Gastroesophageal sphincter (tissue), 4 donors: ENCODE data around the gene SSC5D. TPM values are rescaled to one million over a fixed set of nuclear protein-coding genes. Genes with fewer than 3 reads are reported as not detected.

Experiments
- ATAC-seq: fragments of 150-250 bp; one replicate; pipeline ENCODE4 v1.9.1; 2016; ENCODE audit warnings: mild to moderate bottlenecking, moderate library complexity
- H3K27ac ChIP-seq, 4 donors: fragments of 200-600 bp; sonication (generic) in 3 of 4; 1 replicate in 3 of 4; 2 replicates in 1 of 4; pipeline ENCODE4 v1.5.1; 2016 to 2019
- H3K27me3 ChIP-seq: fragments of 200-600 bp; sonication (generic); one replicate; pipeline ENCODE4 v1.5.1; 2019
- H3K36me3 ChIP-seq, 2 donors: fragments of 200-600 bp; sonication (generic); one replicate each; pipeline ENCODE4 v1.5.1; 2019; ENCODE audit warnings: control low read depth in 1 of 2
- H3K4me1 ChIP-seq, 3 donors: fragments of 200-600 bp; sonication (generic); 1 replicate in 2 of 3; 2 replicates in 1 of 3; pipeline ENCODE4 v1.5.1; 2016 to 2019; ENCODE audit warnings: control low read depth in 2 of 3
- H3K4me3 ChIP-seq, 2 donors: fragments of 200-600 bp; sonication (generic); one replicate each; pipeline ENCODE4 v1.5.1; 2019; ENCODE audit warnings: mild to moderate bottlenecking in 1 of 2, moderate library complexity in 1 of 2
- H3K9me3 ChIP-seq, 3 donors: fragments of 200-600 bp; sonication (generic); one replicate each; pipeline ENCODE4 v1.5.1; 2017 to 2019; ENCODE audit warnings: control low read depth in 2 of 3
- CTCF ChIP-seq, 4 experiments: fragments of 200-600 bp in 2 of 4; fragments of 450-650 bp in 2 of 4; sonication (generic) in 1 of 4; IDR thresholded peaks; one replicate each; pipeline ENCODE4 v1.5.1; 2017 to 2019; ENCODE audit warnings: antibody characterized with exemption in 4 of 4, mild to moderate bottlenecking in 2 of 4, moderate library complexity in 2 of 4
- EP300 ChIP-seq: sonication (generic); formaldehyde crosslinking; IDR thresholded peaks from one replicate; pipeline ENCODE4 v1.6.1; 2017; ENCODE audit warnings: antibody characterized with exemption, mild to moderate bottlenecking
- POLR2A ChIP-seq, 2 donors: fragments of 450-650 bp; IDR thresholded peaks; one replicate each; pipeline ENCODE4 v1.6.1; 2017; ENCODE audit warnings: antibody characterized with exemption in 2 of 2, mild to moderate bottlenecking in 2 of 2, moderate library complexity in 1 of 2
- POLR2AphosphoS5 ChIP-seq: sonication (generic); formaldehyde crosslinking; IDR thresholded peaks from one replicate; pipeline ENCODE4 v1.6.1; 2017; ENCODE audit warnings: antibody characterized with exemption
- WGBS, 2 donors: methylation state at CpG; one replicate each; pipeline ENCODE4 v1.1.5; 2018; ENCODE audit warnings: low coverage in 1 of 2; 5-methylcytosine and 5-hydroxymethylcytosine counted together
- total RNA-seq, 4 donors: library from RNA; depleted of rRNA; stranded (reverse); fragments of >200 nt; gene quantifications; one replicate each; pipeline ENCODE4 v1.1.0, GENCODE V29; 2016

Gene SSC5D
- total RNA-seq, 4 donors from 2014 or later = 6.3 to 39.2 (median 23.5) TPM

- no peak for ATAC-seq
- Histone ChIP-seq H3K4me3 (no peak overlapping the region), H3K27ac (no peak overlapping the region), H3K4me1 (peaks cover 0 to 16% (median 0%) of the 10 kb centered on the region in 3 donors), H3K27me3 (peaks cover 42% of the 10 kb centered on the region), H3K36me3 (no peaks in the 10 kb centered on the region), H3K9me3 (no peaks in the 10 kb centered on the region)
- no peak for TF ChIP-seq EP300
- TF ChIP-seq POLR2A (IDR thresholded peaks at IDR 0.05) = no peak
- TF ChIP-seq POLR2AphosphoS5 = no peak
- TF ChIP-seq CTCF (IDR thresholded peaks at IDR 0.05) = no peak
- WGBS, 2 donors = no CpG with 5 or more reads among the region's 19 CpGs
Measured at GRCh38 chr19:55541091-55541490, 52.9 kb downstream of the SSC5D start.

GRCh38 chr19:55542292-55542855, 54.1 kb downstream of the SSC5D start:
- TF ChIP-seq POLR2AphosphoS5 = no peak
- no peak for TF ChIP-seq CTCF (IDR thresholded peaks at IDR 0.05)
- TF ChIP-seq POLR2A (IDR thresholded peaks at IDR 0.05) = no peak
- TF ChIP-seq EP300 = no peak
- no peaks in the 10 kb centered on the region for H3K9me3 ChIP-seq
- no peak overlapping the region for H3K4me3 ChIP-seq
- H3K4me1 ChIP-seq = peaks cover 0 to 29% (median 0%) of the 10 kb centered on the region in 3 donors
- H3K27me3 ChIP-seq = peaks cover 45% of the 10 kb centered on the region
- H3K36me3 ChIP-seq = no peaks in the 10 kb centered on the region
- WGBS, 2 donors = 76 to 80% methylated on average over 6 to 7 of the region's 7 CpGs
- no peak overlapping the region for H3K27ac ChIP-seq
- ATAC-seq = no peak

- Histone ChIP-seq H3K4me3 (no peak overlapping the region), H3K27ac (no peak overlapping the region), H3K4me1 (peaks cover 0 to 34% (median 0%) of the 10 kb centered on the region in 3 donors), H3K9me3 (no peaks in the 10 kb centered on the region), H3K36me3 (no peaks in the 10 kb centered on the region), H3K27me3 (peaks cover 56% of the 10 kb centered on the region)
- ATAC-seq = no peak
- TF ChIP-seq CTCF (IDR thresholded peaks at IDR 0.05) (no peak), EP300 (no peak), POLR2AphosphoS5 (no peak), POLR2A (IDR thresholded peaks at IDR 0.05) (no peak)
- WGBS, 2 donors = 77 to 89% methylated on average over 3 of the region's 5 CpGs
Measured at GRCh38 chr19:55543567-55543966, 55.3 kb downstream of the SSC5D start.

- H3K27ac ChIP-seq = no peak overlapping the region
- no peaks in the 10 kb centered on the region for H3K9me3 ChIP-seq
- TF ChIP-seq POLR2A (IDR thresholded peaks at IDR 0.05) (no peak), EP300 (no peak), CTCF (IDR thresholded peaks at IDR 0.05) (no peak), POLR2AphosphoS5 (no peak)
- peaks cover 0 to 29% (median 0%) of the 10 kb centered on the region in 3 donors for H3K4me1 ChIP-seq
- 48 to 80% methylated on average over 2 of the region's 15 CpGs for whole genome bisulfite sequencing, 2 donors
- H3K4me3 ChIP-seq = no peak overlapping the region
- no peaks in the 10 kb centered on the region for H3K36me3 ChIP-seq
- peaks cover 61% of the 10 kb centered on the region for H3K27me3 ChIP-seq
- ATAC-seq = no peak
Measured at GRCh38 chr19:55544014-55544413, 55.8 kb downstream of the SSC5D start.

GRCh38 chr19:55544776-55545439, 56.7 kb downstream of the SSC5D start:
- Histone ChIP-seq H3K36me3 (no peaks in the 10 kb centered on the region), H3K27me3 (peaks cover 68% of the 10 kb centered on the region), H3K4me1 (peaks cover 0 to 24% (median 0%) of the 10 kb centered on the region in 3 donors), H3K4me3 (no peak overlapping the region), H3K27ac (no peak overlapping the region), H3K9me3 (no peaks in the 10 kb centered on the region)
- TF ChIP-seq POLR2A (IDR thresholded peaks at IDR 0.05) (no peak), CTCF (IDR thresholded peaks at IDR 0.05) (no peak), EP300 (no peak), POLR2AphosphoS5 (no peak)
- ATAC-seq = no peak
- WGBS, 2 donors = 62% methylated on average over 6 of the region's 23 CpGs; no CpG with 5 or more reads in 1 of the 2 donors
